ENCODE measurements around the gene DPYD.

DNA sequence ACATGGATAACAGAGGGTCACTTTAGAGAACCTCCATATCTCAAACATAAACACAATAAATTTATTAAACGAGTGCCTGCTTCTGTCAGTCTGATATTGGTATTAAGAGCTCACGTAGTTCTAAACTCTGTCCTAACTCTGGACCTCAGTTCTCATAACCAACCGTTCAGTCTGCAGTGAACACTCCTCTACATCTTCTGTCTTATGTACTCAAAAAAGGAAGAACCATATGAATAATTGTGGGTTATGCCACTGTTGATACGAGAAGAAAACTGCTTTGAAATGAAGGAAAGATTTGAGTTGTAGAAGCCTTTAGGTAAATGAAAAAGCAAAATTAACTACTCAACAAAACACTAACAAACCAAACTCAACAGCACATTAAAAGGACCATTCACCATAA lies 53.7 kb downstream of the DPYD start:
- TF ChIP-seq, protein P1, sequence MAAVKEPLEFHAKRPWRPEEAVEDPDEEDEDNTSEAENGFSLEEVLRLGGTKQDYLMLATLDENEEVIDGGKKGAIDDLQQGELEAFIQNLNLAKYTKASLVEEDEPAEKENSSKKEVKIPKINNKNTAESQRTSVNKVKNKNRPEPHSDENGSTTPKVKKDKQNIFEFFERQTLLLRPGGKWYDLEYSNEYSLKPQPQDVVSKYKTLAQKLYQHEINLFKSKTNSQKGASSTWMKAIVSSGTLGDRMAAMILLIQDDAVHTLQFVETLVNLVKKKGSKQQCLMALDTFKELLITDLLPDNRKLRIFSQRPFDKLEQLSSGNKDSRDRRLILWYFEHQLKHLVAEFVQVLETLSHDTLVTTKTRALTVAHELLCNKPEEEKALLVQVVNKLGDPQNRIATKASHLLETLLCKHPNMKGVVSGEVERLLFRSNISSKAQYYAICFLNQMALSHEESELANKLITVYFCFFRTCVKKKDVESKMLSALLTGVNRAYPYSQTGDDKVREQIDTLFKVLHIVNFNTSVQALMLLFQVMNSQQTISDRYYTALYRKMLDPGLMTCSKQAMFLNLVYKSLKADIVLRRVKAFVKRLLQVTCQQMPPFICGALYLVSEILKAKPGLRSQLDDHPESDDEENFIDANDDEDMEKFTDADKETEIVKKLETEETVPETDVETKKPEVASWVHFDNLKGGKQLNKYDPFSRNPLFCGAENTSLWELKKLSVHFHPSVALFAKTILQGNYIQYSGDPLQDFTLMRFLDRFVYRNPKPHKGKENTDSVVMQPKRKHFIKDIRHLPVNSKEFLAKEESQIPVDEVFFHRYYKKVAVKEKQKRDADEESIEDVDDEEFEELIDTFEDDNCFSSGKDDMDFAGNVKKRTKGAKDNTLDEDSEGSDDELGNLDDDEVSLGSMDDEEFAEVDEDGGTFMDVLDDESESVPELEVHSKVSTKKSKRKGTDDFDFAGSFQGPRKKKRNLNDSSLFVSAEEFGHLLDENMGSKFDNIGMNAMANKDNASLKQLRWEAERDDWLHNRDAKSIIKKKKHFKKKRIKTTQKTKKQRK (IDR thresholded peaks at IDR 0.05; ENCODE audit: low read depth, low read length), result no peak
- TF ChIP-seq FOS (IDR thresholded peaks at IDR 0.05; ENCODE audit: borderline replicate concordance, extremely low read depth, insufficient read length) (no peak), ESRRA (IDR thresholded peaks at IDR 0.05; ENCODE audit: low read length) (no peak), POLR2A (IDR thresholded peaks at IDR 0.05; ENCODE audit: low read depth, low read length) (no peak), MXI1 (IDR thresholded peaks at IDR 0.05; ENCODE audit: low read depth, low read length) (no peak), BHLHE40 (IDR thresholded peaks at IDR 0.05; ENCODE audit: borderline replicate concordance in 1 of 2, low read depth in 2 of 2, low read length in 1 of 2) (no peak), SUZ12 (IDR thresholded peaks at IDR 0.05; ENCODE audit: unreplicated experiment) (no peak)
- TF ChIP-seq, protein P2, sequence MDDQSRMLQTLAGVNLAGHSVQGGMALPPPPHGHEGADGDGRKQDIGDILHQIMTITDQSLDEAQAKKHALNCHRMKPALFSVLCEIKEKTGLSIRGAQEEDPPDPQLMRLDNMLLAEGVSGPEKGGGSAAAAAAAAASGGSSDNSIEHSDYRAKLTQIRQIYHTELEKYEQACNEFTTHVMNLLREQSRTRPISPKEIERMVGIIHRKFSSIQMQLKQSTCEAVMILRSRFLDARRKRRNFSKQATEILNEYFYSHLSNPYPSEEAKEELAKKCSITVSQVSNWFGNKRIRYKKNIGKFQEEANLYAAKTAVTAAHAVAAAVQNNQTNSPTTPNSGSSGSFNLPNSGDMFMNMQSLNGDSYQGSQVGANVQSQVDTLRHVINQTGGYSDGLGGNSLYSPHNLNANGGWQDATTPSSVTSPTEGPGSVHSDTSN (IDR thresholded peaks at IDR 0.05; ENCODE audit: insufficient replicate concordance, low read depth, low read length), result no peak

All from GM12878 (cell line).